Activated CD4-positive, alpha-beta T cell treated with anti-CD3 and anti-CD28 coated beads for 36 hours (primary cell): ENCODE data around the gene MADCAM1. TPM values are rescaled to one million over a fixed set of nuclear protein-coding genes. Genes with fewer than 3 reads are reported as not detected.

ENCODE experiments used
- ATAC-seq: fragments of 200-7000 bp; cut with Tn5 transposase; one replicate; pipeline ENCODE4 v1.10.0; 2021; ENCODE audit warnings: mild to moderate bottlenecking, moderate library complexity
- CTCF ChIA-PET: fragments of 350-600 bp; sonication (Branson Sonifier 250); formaldehyde crosslinking; loops from one replicate; lab custom pipeline; 2021; ENCODE audit warnings: antibody characterized with exemption; lab: Charles Lee
- POLR2A ChIA-PET: fragments of 350-600 bp; sonication (Branson Sonifier 250); formaldehyde crosslinking; loops from one replicate; lab custom pipeline; 2021; ENCODE audit warnings: antibody characterized with exemption, inconsistent platforms; lab: Charles Lee
- DNase-seq: peaks from one replicate; pipeline ENCODE4 v3.0.0-alpha.2; 2020
- H3K27ac Mint-ChIP-seq: one replicate; pipeline ENCODE4 v1.8.0; 2021; ENCODE audit warnings: mixed read lengths
- H3K27me3 Mint-ChIP-seq: one replicate; pipeline ENCODE4 v1.8.0; 2021; ENCODE audit warnings: mixed read lengths
- H3K36me3 Mint-ChIP-seq: one replicate; pipeline ENCODE4 v1.8.0; 2021; ENCODE audit warnings: low read depth, mixed read lengths
- H3K4me1 Mint-ChIP-seq: one replicate; pipeline ENCODE4 v1.8.0; 2021; ENCODE audit warnings: mixed read lengths
- H3K4me3 Mint-ChIP-seq: one replicate; pipeline ENCODE4 v1.8.0; 2021; ENCODE audit warnings: mild to moderate bottlenecking, moderate library complexity, mixed read lengths
- H3K9me3 Mint-ChIP-seq: one replicate; pipeline ENCODE4 v1.8.0; 2021; ENCODE audit warnings: low read depth, mixed read lengths
- intact Hi-C, 2 experiments: fragments of 100-400 bp; cut with DNase I in 1 of 2; cut with micrococcal nuclease in 1 of 2; formaldehyde crosslinking; loops; one replicate each; pipeline versions ENCODE4 v1.14.2 to v1.15.1; 2022 to 2024; cut with DNase I, micrococcal nuclease
- total RNA-seq, 2 experiments: library from RNA; stranded (reverse); gene quantifications; one replicate each; pipeline ENCODE4 v1.2.3, GENCODE V29; 2021

Gene MADCAM1
- total RNA-seq, 2 experiments from 2014 or later = 0.14 TPM; not detected in 1

GRCh38 chr19:554817-555216 is 58.5 kb downstream of the MADCAM1 start:
- CTCF ChIA-PET = interaction anchor here (0.9 to 1.0 kb wide), 2 partner anchors 17 to 22 kb away, joined by 3 read pairs; no protein-coding TSS in a partner anchor
- Mint-ChIP-seq H3K36me3 (no peaks in the 10 kb centered on the region), H3K27ac (no peak overlapping the region), H3K4me1 (no peaks in the 10 kb centered on the region), H3K27me3 (no peaks in the 10 kb centered on the region), H3K4me3 (no peak overlapping the region), H3K9me3 (no peaks in the 10 kb centered on the region)
- ATAC-seq = no peak
- POLR2A ChIA-PET = no interaction called here
- intact Hi-C loops = no loop called here
- no peak for DNase-seq

Other genes with a start within 250 kb of the MADCAM1 start
- gene PLPP2, start 205.1 kb upstream of the MADCAM1 start, total RNA-seq = under 1 TPM; 0.37 to 0.42 TPM
- gene MIER2, start 151.7 kb upstream of the MADCAM1 start, total RNA-seq = 10 to 100 TPM; 21.2 to 24.6 TPM
- under 1 TPM; 0.09 to 0.11 TPM for gene C2CD4C, start 87.3 kb upstream of the MADCAM1 start, total RNA-seq
- gene SHC2, start 35.5 kb upstream of the MADCAM1 start, total RNA-seq = under 1 TPM in 1 of 2 experiments, not detected in 1; 0.21 TPM
- 1 to 10 TPM; 6.4 to 8.4 TPM for gene TPGS1, start 11.0 kb downstream of the MADCAM1 start, total RNA-seq
- 10 to 100 TPM; 36.7 to 41.5 TPM for gene CDC34, start 35.3 kb downstream of the MADCAM1 start, total RNA-seq
- 10 to 100 TPM; 22.5 to 25.3 TPM for gene GZMM, start 47.6 kb downstream of the MADCAM1 start, total RNA-seq
- 100 to 1,000 TPM; 165 to 175 TPM for gene BSG, start 76.1 kb downstream of the MADCAM1 start, total RNA-seq
- under 1 TPM; 0.48 to 0.53 TPM for gene HCN2, start 93.4 kb downstream of the MADCAM1 start, total RNA-seq
- gene POLRMT, start 137.1 kb downstream of the MADCAM1 start, total RNA-seq = 10 to 100 TPM; 69.0 to 77.4 TPM
- gene FGF22, start 143.4 kb downstream of the MADCAM1 start, total RNA-seq = not detected
- gene RNF126, start 166.7 kb downstream of the MADCAM1 start, total RNA-seq = 10 to 100 TPM; 83.0 to 91.3 TPM
- 10 to 100 TPM in 1 of 2 experiments, 1 to 10 TPM in 1; 8.5 to 10.1 TPM for gene FSTL3, start 179.9 kb downstream of the MADCAM1 start, total RNA-seq
- gene PRSS57, start 199.0 kb downstream of the MADCAM1 start, total RNA-seq = not detected
- gene PALM, start 212.4 kb downstream of the MADCAM1 start, total RNA-seq = under 1 TPM in 1 of 2 experiments, not detected in 1; 0.18 TPM